Keratinocyte (primary cell): ENCODE data around the gene TEKT5. TPM values are rescaled to one million over a fixed set of nuclear protein-coding genes. Genes with fewer than 3 reads are reported as not detected.

Experiments
- DNase-seq: peaks from one replicate; pipeline ENCODE4 v3.0.0-alpha.2; 2011; ENCODE audit warnings: low read depth, missing footprints, low spot score
- FAIRE-seq: peaks from 2 replicates; lab custom pipeline; 2011; peaks lifted over from hg19 to GRCh38; lab: Jason Lieb, UNC
- H2AFZ ChIP-seq: 2 replicates; pipeline ENCODE4 v1.6.0; 2012; ENCODE audit warnings: low read length, control low read depth, inconsistent platforms; ENCODE audit not compliant: control insufficient read depth
- H3K27ac ChIP-seq: 2 replicates; pipeline ENCODE4 v1.5.1; 2011; ENCODE audit warnings: low read length; ENCODE audit not compliant: control insufficient read depth, insufficient read depth
- H3K27me3 ChIP-seq: 3 replicates; pipeline ENCODE4 v1.6.0; 2011; ENCODE audit warnings: low read length; ENCODE audit not compliant: control insufficient read depth, insufficient read depth; ENCODE audit errors: extremely low read depth
- H3K36me3 ChIP-seq, 2 experiments: 2 replicates in 1 of 2; 3 replicates in 1 of 2; pipeline ENCODE4 v1.5.1; 2011; ENCODE audit warnings: low read length in 2 of 2, mild to moderate bottlenecking in 1 of 2; ENCODE audit not compliant: control insufficient read depth in 2 of 2, insufficient read depth in 2 of 2; ENCODE audit errors: extremely low read depth in 1 of 2
- H3K4me1 ChIP-seq: 3 replicates; pipeline ENCODE4 v1.5.1; 2011; ENCODE audit warnings: low read length; ENCODE audit not compliant: control insufficient read depth, insufficient read depth; ENCODE audit errors: extremely low read depth
- H3K4me2 ChIP-seq: 3 replicates; pipeline ENCODE4 v1.6.0; 2011; ENCODE audit warnings: low read depth, low read length; ENCODE audit not compliant: control insufficient read depth, insufficient read depth; ENCODE audit errors: extremely low read depth
- H3K4me3 ChIP-seq, 3 experiments: fragments of 200-600 bp in 1 of 3; sonication (generic) in 1 of 3; 2 replicates in 2 of 3; 3 replicates in 1 of 3; pipeline ENCODE4 v1.5.1; 2011 to 2016; ENCODE audit warnings: low read length in 3 of 3, mild to moderate bottlenecking in 3 of 3, control low read depth in 2 of 3, inconsistent platforms in 1 of 3, low read depth in 1 of 3, mixed read lengths in 1 of 3, mixed run types in 1 of 3, moderate library complexity in 1 of 3; ENCODE audit not compliant: control insufficient read depth in 2 of 3, insufficient read depth in 2 of 3; ENCODE audit errors: extremely low read depth in 1 of 3
- H3K79me2 ChIP-seq: 2 replicates; pipeline ENCODE4 v1.6.0; 2012; ENCODE audit warnings: low read length; ENCODE audit not compliant: control insufficient read depth, insufficient read depth
- H3K9ac ChIP-seq: 3 replicates; pipeline ENCODE4 v1.6.0; 2011; ENCODE audit warnings: low read length; ENCODE audit not compliant: control insufficient read depth, insufficient read depth; ENCODE audit errors: extremely low read depth
- H3K9me1 ChIP-seq: 3 replicates; pipeline ENCODE4 v1.6.0; 2011; ENCODE audit warnings: low read length; ENCODE audit not compliant: control insufficient read depth, insufficient read depth; ENCODE audit errors: extremely low read depth
- H3K9me3 ChIP-seq: 2 replicates; pipeline ENCODE4 v1.5.1; 2012; ENCODE audit warnings: low read depth, low read length; ENCODE audit not compliant: control insufficient read depth
- H4K20me1 ChIP-seq: 3 replicates; pipeline ENCODE4 v1.6.0; 2011; ENCODE audit warnings: low read length; ENCODE audit not compliant: control insufficient read depth, insufficient read depth; ENCODE audit errors: extremely low read depth
- CTCF ChIP-seq, 3 experiments: IDR thresholded peaks in 1 of 3; conservative IDR thresholded peaks in 1 of 3; optimal IDR thresholded peaks in 1 of 3; 2 replicates in 2 of 3; 3 replicates in 1 of 3; pipeline versions ENCODE3 to v1.5.1; 2011; ENCODE audit warnings: low read length in 3 of 3, mild to moderate bottlenecking in 3 of 3, moderate library complexity in 2 of 3, control low read depth in 1 of 3, inconsistent platforms in 1 of 3; ENCODE audit not compliant: insufficient read depth in 2 of 3; ENCODE audit errors: extremely low read depth in 1 of 3
- EZH2 ChIP-seq: IDR thresholded peaks from one replicate; pipeline ENCODE4 v1.6.1; 2012; ENCODE audit warnings: inconsistent platforms, mild to moderate bottlenecking, low read length, moderate library complexity
- dilution Hi-C: fragments of 300-500 bp; cut with MboI; formaldehyde crosslinking; loops from one replicate; pipeline ENCODE4 v1.7.0; 2020; ENCODE audit warnings: low sequenced_read_pairs; ENCODE audit not compliant: extremely low pct_ligation_motif_present
- polyA plus RNA-seq, 5 experiments: library from polyadenylated mRNA; depleted of rRNA in 3 of 5; stranded (reverse) in 3 of 5; stranded (forward) in 1 of 5; unstranded in 1 of 5; fragments of >200 nt; gene quantifications; 1 replicate in 1 of 5; 2 replicates in 3 of 5; 3 replicates in 1 of 5; pipeline versions ENCODE4 v1.2.1 to v1.2.3, GENCODE V29; 2011 to 2012; ENCODE audit warnings: missing spikeins in 2 of 5, low read depth in 1 of 5, low replicate concordance in 1 of 5

TEKT5 gene
- polyA plus RNA-seq, 1 donor (not counting 4 experiments of a cell fraction or from before 2014, with no cell fraction given) = not detected

- dilution Hi-C loops = no loop called here
- H3K27ac ChIP-seq = peak overlapping the region; percentile 69
- no peaks in the 10 kb centered on the region for H3K9me3 ChIP-seq
- FAIRE-seq (no peak), DNase-seq (no peak)
- H3K9ac ChIP-seq = peak overlapping the region; percentile 82
- no peak for TF ChIP-seq EZH2
- no peak for TF ChIP-seq CTCF (optimal IDR thresholded peaks at IDR 0.05 in 1 of 3, IDR thresholded peaks at IDR 0.05 in 1 of 3, conservative IDR thresholded peaks at IDR 0.05 in 1 of 3; ENCODE audit: extremely low read depth in 1 of 3, insufficient read depth in 2 of 3, low read length in 3 of 3)
- H3K27me3 ChIP-seq = no peaks in the 10 kb centered on the region
- H3K4me3 ChIP-seq = peak overlapping the region; percentile 71 to 81 (median 79)
- H3K4me1 ChIP-seq = peaks cover 24% of the 10 kb centered on the region
- no peaks in the 10 kb centered on the region for H3K36me3 ChIP-seq
- H3K79me2 ChIP-seq = peaks cover 22% of the 10 kb centered on the region
- H4K20me1 ChIP-seq = no peaks in the 10 kb centered on the region
- peaks cover 5% of the 10 kb centered on the region for H3K9me1 ChIP-seq
- H2AFZ ChIP-seq = peak overlapping the region; percentile 89
- H3K4me2 ChIP-seq = peak overlapping the region; percentile 94
Measured at GRCh38 chr16:10580883-10581247, 113.9 kb downstream of the TEKT5 start.

- Histone ChIP-seq H2AFZ (peak within 1 kb of the TSS; percentile 89), H3K4me3 (peak within 1 kb of the TSS; percentile 71 to 81 (median 79)), H3K79me2 (peaks cover 22% of the 10 kb centered on the region), H3K4me1 (peaks cover 24% of the 10 kb centered on the region), H3K9me1 (peaks cover 5% of the 10 kb centered on the region), H4K20me1 (no peaks in the 10 kb centered on the region), H3K27ac (peak within 1 kb of the TSS; percentile 69), H3K36me3 (no peaks in the 10 kb centered on the region), H3K27me3 (no peaks in the 10 kb centered on the region), H3K9me3 (no peaks in the 10 kb centered on the region), H3K9ac (peak within 1 kb of the TSS; percentile 82), H3K4me2 (peak within 1 kb of the TSS; percentile 94)
- dilution Hi-C loops = no loop called here
- no peak for TF ChIP-seq EZH2
- peak; percentile 45 to 73 (median 55) for TF ChIP-seq CTCF (optimal IDR thresholded peaks at IDR 0.05 in 1 of 3, IDR thresholded peaks at IDR 0.05 in 1 of 3, conservative IDR thresholded peaks at IDR 0.05 in 1 of 3; ENCODE audit: extremely low read depth in 1 of 3, insufficient read depth in 2 of 3, low read length in 3 of 3)
- FAIRE-seq = no peak
- no peak for DNase-seq
Measured at GRCh38 chr16:10579965-10580882, 114.5 kb downstream of the TEKT5 start, which contains the start of gene EMP2. TSS of gene EMP2 (minus strand) at chr16:10580598. CDS start at chr16:10547617, 32,981 bp downstream.
